Measurements from ENCODE around the gene GLYR1. TPM values are rescaled to one million over a fixed set of nuclear protein-coding genes. Genes with fewer than 3 reads are reported as not detected.
"Not testable (repeated sequence)": the region's sequence is repeated elsewhere in the genome, so short reads cannot be mapped to it uniquely, and the experiment has no call there.

GLYR1 gene
- total RNA-seq: 49.9 TPM

DNA sequence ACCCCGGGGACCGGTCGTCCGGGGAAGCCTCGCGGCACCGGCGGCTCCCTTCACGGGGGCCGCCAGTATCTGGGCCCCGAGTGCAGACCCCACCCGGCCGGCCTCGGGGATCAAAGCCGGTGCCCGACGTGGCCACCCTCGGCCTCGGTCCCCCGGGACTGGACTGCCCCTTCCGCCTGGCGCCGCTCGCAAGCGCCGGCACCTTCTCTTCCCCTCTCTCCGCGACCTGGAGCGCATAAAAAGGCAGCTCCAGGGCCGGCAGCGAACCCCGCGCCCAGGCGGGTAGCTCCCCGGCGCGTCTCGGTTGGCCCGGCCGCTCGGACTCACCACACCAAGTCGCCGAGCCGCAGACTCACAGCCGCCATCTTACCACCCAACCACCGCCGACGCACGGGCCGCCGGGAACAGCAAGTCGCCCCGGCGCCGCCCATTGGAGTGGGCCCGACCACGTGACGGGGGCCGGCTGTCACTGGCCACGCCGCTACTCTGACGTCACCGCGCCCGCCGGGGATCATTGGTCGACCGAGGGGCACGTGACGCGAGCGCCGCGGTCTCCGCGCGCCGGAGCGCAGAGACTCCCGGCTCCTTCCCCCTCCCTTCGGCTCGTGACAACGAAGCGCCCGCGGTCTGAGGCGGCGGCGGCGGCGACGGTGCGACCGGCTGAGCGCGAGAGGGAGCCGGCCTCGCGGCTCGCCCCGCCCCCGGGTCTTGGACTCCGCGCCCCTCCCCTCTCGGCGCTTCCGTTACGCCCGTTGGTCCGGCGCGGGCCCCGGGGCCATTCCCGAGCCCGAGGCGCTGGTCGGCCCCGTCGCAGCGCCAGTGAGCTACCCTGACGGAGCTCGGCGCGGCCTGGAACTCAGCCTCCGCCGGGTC, at the start of gene GLYR1, which contains the start of gene UBN1:
TSS of gene GLYR1 (minus strand) at position 388 of the 873 bp plus-strand sequence. CDS start at position 365, 23 bp downstream.
TSS of gene UBN1 (plus strand) at position 581 of the 873 bp plus-strand sequence. CDS start 5,437 bp downstream, outside the sequence.
- ATAC-seq: peak; percentile 95

DNA sequence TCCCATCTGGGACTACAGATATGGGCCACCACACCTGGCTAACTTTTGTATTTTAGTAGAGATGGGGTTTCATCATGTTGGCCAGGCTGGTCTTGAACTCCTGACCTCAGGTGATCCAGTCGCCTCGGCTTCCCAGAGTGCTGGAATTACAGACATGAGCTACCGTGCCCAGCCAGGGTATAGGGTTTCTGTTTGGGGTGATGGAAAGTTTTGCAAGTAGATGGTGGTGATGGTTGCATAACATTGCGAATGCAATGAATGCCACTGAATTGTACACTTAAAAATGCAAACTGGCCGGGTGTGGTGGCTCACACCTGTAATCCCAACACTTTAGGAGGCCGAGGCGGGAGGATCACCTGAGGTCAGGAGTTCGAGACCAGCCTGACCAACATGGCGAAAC, 49.7 kb upstream of the GLYR1 start:
- ATAC-seq: not testable (repeated sequence)

DNA sequence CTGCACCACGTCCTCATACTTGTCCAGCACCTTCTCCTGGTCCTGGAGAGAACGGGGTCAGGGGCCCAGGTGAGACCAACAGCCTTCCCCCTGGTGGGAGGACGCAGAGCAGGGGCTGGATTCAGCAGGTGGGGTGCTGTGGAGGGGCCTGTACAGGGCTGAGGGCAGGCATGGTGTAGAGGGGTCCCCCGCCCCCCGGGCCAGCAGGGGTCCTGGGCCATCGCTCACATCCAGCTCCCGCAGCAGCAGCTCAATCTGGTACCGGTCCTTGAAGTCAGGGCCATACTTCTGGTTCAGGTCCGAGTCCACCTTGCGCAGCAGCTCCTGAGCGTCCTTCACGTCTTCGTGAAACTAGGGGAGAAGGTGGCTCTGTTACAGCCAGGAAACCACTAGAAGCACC, 48.3 kb upstream of the GLYR1 start:
- no peak for ATAC-seq

DNA sequence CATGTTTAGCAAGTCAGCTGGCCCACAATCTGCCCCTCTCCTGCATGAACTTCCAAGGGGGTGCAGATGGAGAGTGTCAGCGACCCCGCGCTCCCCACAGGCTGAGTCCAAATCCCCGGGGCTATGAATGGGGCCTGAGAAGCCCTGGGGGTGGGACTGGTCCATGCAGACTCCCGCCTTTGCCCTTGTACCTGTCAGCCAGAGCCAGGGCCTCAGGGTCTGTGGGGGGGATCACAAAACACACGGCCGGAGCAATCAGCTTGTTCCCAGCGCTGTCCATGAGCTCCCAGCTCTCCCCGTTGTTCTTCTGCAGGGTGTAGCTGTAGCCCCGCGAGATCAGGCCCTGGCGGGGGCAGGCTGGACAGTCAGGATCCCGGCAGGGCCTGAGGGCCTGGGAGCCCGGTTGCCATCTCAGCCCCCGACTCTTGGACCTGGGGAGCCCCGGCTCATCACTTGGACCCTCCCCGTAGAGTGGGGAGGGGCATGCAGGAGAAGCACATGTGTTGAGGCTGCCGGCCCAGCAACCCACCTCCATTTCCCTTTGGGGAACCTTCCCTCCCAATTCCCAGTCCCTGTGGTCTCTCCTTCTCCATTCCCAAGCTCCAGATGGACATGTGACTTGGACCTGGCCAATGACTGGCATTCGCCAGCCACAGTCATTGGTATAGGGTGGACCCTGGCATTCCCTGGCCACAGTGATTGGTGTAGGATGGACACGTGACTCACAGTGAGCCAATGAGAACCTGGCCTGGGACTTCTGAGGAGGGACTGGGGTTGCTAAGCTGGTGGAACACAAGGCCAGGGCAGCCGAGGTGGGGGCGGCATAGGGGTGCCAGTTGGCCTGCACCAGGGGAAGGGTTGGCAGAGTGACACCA, 47.4 kb upstream of the GLYR1 start:
- no peak for ATAC-seq

DNA sequence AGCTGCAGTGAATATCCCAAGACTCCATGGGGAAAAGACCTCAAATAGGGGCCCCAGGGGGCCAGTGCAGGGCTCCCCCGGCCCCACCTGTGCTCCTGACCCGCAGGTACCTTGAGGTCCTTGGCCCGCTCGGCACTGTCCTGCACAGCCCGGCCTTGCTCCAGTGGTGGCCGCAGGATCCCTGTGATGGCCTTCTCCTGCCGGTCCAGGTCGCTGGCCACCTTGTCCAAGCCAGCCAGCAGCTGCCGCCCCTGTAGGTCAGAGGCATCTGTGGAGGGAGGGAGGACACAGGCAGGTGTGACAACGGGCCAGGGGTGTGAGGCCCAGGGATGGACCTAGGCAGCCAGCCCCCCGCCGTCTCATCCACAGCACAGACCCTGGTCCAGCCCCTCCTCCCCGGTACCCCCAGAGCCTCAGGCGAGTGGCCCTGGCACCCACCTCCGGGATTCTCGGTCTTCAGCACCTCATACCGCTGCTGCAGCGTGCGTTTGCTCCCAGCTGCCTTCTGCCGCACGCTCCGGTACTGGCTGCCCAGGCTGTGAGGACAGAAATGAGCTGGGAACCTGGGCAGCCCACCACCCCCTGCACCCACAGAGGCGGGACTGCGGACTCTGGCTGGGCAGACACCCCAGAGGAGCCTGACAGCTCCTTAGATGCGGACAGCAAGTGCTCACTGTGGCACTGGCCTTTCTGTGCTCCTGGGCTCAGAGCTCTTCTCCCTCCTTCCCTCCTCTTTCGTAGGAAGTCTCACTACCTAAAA, 46.2 kb upstream of the GLYR1 start:
- peak; percentile 2 for ATAC-seq

DNA sequence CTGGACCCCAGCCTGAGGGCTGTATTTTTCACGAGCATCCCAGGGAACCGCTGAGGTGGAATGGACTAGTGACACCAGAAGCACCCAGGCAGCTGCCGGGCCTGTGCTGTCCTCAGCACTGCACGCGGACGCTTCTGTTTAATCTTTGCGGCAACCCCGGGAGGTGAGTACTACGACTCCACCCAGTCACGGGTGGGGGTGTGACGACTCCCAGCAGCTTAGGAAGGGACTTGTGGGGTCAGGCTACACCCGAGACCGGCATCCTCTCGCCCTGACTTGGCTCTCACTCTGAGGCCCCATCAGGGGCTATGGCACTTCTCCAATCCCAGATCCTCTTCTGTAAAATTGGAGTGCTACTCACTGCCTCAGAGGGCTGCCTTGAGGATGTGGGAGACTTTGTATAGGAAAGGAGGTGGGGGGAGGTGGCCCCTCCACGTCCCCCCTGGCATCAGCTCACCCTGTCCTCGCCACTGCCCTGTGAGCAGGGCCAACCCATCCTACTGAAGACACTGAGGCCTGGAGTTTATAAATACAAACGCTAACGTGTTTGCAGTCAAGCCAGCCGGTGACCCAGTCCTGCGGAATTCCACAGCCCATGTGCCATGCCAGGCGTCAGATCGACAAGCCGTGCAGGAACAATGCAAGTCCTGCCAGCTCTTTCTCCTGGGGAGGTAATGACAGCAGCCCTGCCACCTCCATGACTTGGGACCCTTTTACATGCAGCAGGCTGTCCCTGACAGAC, 45.4 kb upstream of the GLYR1 start:
- ATAC-seq: peak; percentile 9

DNA sequence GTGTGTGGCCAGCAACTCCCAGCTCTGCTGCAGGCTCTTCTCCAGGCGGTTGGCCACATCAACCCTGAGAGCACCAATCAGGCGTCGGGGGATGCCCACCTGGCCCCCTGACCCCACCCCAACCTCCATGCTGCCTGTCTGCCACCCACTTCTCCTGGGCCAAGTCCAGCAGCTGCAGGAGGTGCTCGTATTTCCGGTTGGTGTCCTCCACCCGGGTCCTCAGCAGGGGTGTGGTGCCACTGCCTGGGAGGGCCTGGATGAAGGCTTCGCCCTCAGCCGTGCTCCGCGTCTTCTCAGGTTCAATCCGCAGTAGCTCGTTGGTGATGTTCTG, 44.8 kb upstream of the GLYR1 start:
- ATAC-seq: peak; percentile 1

DNA sequence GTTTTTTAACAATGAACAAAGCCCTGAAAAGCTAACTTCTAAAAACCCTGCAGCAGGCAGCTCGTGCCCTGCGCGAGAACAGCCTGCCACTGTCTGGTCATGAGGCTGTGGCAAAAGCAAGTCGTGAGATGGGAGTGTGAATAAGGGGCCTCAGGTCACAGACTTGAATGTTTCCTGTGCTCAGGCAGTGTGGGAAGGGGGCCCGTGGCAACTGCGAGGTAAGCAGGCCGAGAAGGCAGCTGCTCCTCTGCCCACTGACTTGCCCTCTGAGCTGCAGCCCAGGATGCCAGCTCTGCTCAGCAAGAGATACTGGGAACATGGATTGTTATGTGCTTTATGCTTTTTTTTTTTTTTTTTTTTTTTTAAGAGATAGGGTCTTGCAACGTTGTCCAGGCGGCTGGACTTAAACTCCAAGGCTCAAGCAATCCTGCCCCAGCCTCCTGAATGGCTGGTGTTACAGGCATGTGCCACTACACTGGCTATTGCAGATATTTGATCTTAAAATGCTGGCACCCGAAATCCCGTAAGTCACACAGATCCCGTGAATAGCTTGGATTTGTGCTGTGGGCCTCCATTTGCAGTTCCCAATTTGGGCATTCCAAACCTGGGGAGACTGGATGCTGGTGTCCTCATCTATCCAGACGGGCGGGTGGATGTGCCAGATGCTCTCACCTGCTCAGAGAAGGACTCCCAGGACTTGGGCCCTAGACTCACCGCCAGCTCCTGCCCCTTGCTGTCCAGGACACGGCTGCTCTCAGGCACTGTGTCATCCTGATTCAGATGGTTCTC, 44.2 kb upstream of the GLYR1 start:
- peak; percentile 4 for ATAC-seq

DNA sequence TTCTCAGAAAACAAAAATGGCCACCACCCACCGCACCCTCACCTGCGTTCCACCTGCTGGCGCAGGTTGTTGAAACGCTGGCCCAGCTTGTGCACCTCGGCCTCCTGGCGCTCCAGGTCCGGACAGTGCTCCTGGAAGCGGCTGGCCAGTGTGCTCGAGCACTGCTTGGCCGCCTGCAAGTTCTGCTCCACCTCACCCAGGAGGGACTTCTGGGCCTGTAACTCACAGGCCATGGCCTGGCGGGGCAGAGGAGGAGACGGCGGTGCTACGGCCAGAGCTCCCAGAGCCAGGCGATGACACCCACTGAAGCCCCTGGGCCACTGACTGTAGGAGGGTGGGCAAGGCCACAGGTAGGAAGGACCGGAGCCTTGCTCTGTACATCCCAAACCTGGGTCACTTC, 43.6 kb upstream of the GLYR1 start:
- peak; percentile 2 for ATAC-seq

DNA sequence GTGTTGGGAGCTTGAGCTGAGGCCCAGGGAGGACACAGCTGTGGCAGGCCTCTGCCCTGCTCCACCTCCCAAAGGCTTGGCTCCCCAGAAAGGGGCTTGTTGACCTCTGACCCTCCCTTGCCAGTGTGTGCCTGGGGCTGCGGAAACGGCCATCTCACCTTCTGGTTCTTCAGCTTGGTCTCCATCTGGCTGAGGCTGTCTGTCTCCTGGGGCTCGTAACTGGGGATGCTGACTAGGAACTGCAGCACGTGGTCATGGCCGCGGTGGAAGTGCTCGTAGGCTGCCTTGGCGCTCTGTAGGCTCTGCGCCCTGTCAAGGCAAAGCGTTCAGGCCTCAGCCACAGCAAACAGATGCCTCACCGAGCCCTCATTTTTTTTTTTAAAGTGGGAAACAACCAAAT, 42.9 kb upstream of the GLYR1 start:
- no peak for ATAC-seq

DNA sequence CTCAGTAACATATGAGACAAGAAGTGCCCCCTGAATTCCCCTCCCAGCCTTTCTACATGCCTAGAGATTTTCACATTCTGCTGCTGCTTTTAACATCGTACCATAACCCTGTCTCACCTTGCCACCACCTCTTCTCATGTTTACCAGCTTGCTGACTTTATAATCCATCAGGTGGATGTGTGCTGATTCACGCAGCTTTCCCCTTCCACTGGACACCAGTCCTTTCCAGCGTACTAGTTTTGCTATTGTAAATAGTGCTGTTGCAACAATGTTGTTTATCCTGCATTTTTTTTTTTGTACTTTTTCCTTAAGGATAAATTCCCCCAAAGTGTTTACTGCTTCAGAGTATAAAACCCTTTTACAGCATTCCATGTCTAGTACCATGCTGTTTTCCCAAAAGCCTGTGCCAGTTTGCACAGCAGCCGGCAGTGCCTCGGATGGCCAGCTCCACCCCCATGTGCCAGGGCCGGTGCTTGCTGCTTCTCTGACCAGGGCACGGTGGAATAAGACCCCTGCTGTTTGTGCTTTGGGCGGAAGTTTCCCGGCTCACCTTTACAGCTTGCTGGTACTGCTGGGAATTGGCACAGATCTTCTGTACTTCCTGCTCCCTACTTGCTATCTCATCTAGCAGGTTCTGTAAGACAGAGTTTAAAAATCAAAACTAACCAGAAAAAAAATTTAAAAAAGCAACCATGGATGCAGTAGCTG, 41.5 kb upstream of the GLYR1 start:
- ATAC-seq: no peak

DNA sequence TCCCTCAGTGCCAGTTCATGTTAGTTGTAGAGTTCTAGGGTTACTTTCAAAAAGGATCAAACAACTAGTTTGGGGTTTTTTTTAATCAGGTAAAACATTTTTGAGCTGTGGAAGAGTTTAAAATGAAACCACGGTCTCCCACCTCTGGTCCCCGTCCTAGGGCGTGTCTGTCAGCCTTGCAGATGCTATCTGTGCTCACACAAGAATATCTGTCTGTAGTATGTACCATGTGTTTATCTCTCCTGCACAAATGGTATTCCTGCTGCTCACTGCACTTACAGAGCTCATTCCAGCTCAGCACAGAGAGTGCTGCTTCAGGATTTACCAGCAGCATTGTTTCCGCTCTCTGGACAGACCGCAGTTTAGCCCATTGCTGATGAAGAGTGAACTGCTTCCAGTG, 39.1 kb upstream of the GLYR1 start:
- no peak for ATAC-seq

DNA sequence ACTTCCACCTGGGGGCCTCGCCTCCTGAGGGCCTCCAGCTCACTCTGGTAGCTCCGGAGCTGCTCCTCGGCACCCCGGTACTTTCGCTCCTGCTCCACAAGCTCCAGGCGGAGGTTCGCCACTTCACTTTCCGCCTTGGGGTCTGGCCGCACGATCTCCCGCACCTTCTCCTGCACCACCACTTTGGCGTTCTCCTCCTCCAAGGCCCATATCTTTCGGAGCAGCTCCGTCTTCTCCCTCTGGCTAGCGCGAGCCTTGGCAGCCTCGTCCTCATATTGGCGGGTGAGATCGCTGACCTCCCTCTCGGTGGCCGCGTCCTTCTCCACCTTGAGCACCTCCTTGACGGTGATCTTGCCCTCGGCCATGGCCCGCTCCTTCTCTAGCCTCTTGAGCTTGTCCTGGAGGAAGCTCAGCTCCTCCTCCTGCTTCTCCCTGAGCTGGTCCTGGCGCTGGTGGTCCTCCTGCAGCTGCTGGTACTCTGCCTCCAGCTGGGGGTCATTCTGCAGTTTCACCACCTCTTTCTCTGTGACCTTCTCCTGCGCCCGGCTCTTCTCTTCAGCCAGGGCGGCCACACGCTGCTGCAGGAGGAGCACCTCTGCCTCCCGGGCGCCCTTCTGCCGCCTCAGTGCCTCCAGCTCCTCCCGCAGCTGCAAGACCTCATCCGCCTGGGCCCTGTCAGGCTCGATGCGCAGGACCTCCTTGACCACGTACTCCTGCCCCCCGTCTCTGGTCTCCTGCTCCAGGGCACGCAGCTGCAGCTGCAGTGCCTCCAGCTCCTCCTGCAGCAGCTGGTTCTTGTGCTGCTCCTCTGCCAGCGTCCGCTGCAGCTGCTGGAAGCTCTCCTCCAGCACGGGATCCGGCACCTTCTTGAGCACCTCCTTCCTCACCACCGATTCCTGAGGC, 38.1 kb upstream of the GLYR1 start:
- ATAC-seq: no peak

DNA sequence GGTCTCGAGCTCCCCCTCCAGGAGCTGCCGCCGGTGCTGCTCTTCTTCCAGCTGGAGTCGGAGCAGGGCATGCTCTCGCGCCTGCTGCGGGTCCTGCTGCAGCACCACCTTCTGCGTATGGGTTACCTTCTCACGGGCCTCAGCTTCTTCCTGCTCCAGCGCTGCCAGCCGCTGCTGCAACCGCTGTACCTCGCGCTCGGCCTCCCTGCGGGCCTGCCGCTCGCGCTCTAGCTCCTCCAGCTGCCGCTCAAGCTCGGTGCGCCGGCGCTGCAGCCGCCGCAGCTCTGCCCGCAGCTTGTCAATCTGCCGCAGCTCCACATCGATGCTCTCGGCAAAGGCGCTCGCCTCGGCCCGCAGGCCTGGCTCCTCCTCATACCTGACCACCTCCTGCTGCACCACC, 37.1 kb upstream of the GLYR1 start:
- ATAC-seq: no peak

DNA sequence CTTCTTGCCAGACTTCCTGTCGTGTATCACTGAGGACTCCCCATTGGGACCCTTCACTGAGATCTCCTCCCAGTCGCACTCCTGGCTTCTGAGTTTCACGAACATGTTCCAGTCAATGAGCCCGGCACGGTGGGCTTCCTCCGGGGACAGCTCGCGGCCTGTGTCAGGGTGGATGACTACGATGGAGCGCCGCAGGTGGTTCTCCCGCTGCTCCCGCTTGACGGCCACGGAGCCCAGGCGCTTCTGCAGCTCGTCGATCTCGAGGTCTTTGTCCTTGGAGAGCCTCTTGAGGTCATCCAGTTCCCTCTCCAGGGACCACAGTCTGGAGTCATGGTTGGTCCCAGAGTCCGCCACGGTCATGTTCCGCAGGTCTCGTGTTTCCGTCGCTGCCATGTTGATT, 36.4 kb upstream of the GLYR1 start:
- no peak for ATAC-seq

DNA sequence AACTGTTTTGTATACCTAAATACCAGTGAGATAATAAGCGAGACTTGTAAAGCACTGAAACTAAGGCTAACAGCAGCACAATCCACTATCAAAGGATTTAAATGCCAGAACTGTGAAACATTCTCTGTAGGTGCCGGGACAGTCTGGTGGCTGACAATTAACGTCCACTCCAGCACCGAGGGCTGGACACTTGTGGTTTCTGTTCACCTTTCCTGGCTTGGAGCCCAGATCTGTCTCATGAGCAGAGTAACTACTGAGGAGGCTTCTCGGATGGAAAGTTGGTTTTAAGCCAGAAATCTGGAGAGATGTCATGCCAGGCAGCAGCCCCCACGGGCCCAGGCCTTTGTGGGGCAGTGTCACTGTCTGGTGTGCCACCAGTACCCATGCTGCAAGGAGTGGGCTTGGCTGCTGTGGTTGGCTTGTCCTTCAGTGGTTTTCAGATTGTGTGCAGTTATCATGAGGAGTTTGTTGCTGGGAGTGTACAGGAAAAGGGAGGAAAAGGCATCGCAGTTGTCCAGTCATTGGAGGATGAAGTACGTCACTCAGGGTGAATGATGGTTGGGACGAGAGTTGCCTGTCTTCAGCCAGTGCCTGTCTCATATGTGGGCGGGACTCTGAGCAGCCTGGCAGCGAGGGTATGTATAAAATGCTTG, 35.7 kb upstream of the GLYR1 start:
- peak; percentile 6 for ATAC-seq

DNA sequence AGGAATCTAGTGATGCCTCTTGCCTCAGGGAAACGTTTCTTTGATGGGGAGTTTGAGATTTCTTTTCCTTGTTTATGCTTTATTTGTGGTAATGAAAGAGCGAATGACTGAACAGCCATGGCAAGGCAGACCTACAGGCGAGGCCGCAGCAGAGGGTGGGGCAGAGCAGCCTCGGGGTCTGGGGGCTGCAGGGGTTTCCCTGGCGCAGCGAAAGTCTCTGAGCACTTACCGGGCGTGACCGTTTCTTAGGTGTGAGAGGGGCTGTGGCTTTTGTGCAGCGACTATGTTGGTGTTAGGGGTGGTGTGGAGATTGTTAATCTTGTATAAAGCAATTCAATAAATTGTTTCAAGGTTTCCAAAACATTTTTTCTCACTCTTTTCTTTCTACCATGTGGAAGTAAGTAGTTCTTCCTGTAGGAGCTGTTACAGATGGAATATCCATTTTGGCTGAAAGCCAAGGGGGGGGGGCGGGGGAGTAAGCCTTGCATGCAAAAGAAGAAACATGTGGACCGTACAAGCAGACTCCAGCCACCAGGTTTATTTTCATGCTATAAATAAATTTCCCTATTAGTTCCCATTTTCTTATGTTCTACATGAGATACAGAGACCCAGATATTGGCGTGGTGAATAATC, 35.0 kb upstream of the GLYR1 start:
- ATAC-seq: no peak

DNA sequence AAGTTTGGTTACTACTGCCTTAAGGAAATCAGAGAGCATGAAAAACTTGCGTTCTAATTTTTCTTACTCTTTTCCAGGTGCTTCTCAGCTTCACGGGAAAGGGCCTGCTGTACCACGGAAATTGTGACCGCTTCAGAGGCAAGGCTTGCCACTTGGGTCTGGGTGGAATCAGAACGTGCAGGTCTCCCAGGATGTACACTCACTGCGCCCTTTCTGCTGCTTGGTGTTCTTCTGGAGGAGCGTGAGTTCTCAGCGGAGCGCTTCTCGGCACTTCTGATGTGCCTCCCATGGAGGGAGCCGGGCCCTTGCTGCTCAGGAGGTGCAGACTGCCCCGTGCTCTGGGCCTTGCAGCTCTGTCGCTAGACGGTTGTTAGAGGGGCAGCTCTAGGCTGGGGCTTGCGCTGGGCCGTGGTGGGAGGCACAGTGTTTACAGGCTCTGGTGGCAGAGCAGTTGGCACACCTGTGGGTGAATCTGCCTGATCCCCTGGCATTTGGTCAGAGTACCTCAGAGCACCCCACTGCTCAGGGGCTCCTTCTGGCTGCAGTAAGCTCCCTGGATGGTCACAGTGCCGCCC, 33.0 kb upstream of the GLYR1 start:
- ATAC-seq: peak; percentile 4

Measured in esophagus mucosa (tissue), 1 donor.